Measurements from ENCODE around the gene APEH. TPM values are rescaled to one million over a fixed set of nuclear protein-coding genes. Genes with fewer than 3 reads are reported as not detected.

APEH gene
- total RNA-seq, 1 experiment from 2014 or later: 273 TPM

DNA sequence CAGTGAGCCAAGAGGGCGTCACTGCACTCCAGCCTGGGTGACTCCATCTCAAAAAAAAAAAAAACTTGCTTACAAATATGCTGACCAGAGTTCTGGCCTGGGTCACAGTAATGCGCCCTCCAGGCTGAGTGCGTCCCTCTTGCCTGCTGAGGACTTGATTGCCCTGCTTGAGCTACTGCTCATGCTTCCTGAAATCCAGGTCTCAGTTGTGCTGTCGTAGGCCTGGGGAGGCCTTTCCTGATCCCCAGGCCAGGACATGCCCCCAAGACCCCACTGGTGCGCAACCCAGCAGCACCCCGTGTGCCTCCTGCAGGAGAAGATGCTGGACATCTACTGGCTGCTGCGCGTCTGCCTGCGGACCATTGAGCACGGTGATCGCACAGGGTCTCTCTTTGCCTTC lies 38.0 kb downstream of the APEH start:
- POLR2A ChIA-PET: no interaction called here

GRCh38 chr3:49712631-49713317 lies 38.6 kb downstream of the APEH start:
- H3K36me3 Mint-ChIP-seq: no peaks in the 10 kb centered on the region; the same call in 1 of the 2 replicates
- POLR2A ChIA-PET: no interaction called here
- no peaks in the 10 kb centered on the region for H3K27me3 Mint-ChIP-seq (ENCODE audit: low read depth)
- H3K4me1 Mint-ChIP-seq: no peaks in the 10 kb centered on the region
- no peak overlapping the region for H3K27ac Mint-ChIP-seq
- DNase-seq (ENCODE audit: low spot score): peak; percentile 16
- no peak overlapping the region for H3K4me3 Mint-ChIP-seq
- ATAC-seq: peak; percentile 34
- H3K9me3 Mint-ChIP-seq: no peaks in the 10 kb centered on the region
- CTCF ChIA-PET: interaction anchor here (0.6 to 3.3 kb wide), 4 partner anchors 11 to 173 kb away, joined by 3 to 49 read pairs (median 4); partner anchors contain the start of gene INKA1
- no peak for TF ChIP-seq NFE2L1 (CRISPR knock-in tag; IDR thresholded peaks at IDR 0.05)
- no peak for TF ChIP-seq GABPB1 (CRISPR knock-in tag; IDR thresholded peaks at IDR 0.05)
- no peak for TF ChIP-seq ZNF532 (CRISPR knock-in tag; IDR thresholded peaks at IDR 0.05; ENCODE audit: borderline replicate concordance)
- TF ChIP-seq GTF2I (CRISPR knock-in tag; conservative IDR thresholded peaks at IDR 0.05): no peak
- no peak for TF ChIP-seq PREB (CRISPR knock-in tag; IDR thresholded peaks at IDR 0.05; ENCODE audit: borderline replicate concordance)
- no peak for TF ChIP-seq MXD4 (CRISPR knock-in tag; IDR thresholded peaks at IDR 0.05; ENCODE audit: borderline replicate concordance)
- no peak for TF ChIP-seq ERG (CRISPR knock-in tag; IDR thresholded peaks at IDR 0.05)
- TF ChIP-seq NFATC4 (CRISPR knock-in tag; IDR thresholded peaks at IDR 0.05): no peak
- TF ChIP-seq RORB (CRISPR knock-in tag; IDR thresholded peaks at IDR 0.05): no peak
- TF ChIP-seq HMGA2 (CRISPR knock-in tag; IDR thresholded peaks at IDR 0.05): no peak
- TF ChIP-seq ZNF416 (CRISPR knock-in tag; IDR thresholded peaks at IDR 0.05): no peak
- no peak for TF ChIP-seq FOXK1 (CRISPR knock-in tag; IDR thresholded peaks at IDR 0.05)
- no peak for TF ChIP-seq ZNF317 (CRISPR knock-in tag; IDR thresholded peaks at IDR 0.05; ENCODE audit: borderline replicate concordance, low read depth)
- no peak for TF ChIP-seq ELF4 (CRISPR knock-in tag; IDR thresholded peaks at IDR 0.05; ENCODE audit: low read depth)

More for the DNA sequence above, 38.0 kb downstream of the APEH start:
- ATAC-seq: no peak
- peak overlapping the region; percentile 43; the same call in 1 of the 2 replicates for H3K27ac Mint-ChIP-seq
- DNase-seq (ENCODE audit: low spot score): peak; percentile 10
- no peak overlapping the region for H3K4me3 Mint-ChIP-seq
- CTCF ChIA-PET: interaction anchor here (0.6 to 3.3 kb wide), 3 partner anchors 10 to 173 kb away, joined by 3 to 49 read pairs (median 6); partner anchors contain the start of gene INKA1
- no peaks in the 10 kb centered on the region for H3K9me3 Mint-ChIP-seq
- H3K36me3 Mint-ChIP-seq: no peaks in the 10 kb centered on the region; the same call in 1 of the 2 replicates
- no peaks in the 10 kb centered on the region for H3K27me3 Mint-ChIP-seq (ENCODE audit: low read depth)
- no peaks in the 10 kb centered on the region for H3K4me1 Mint-ChIP-seq
- no peak for TF ChIP-seq NR2C2 (CRISPR knock-in tag; IDR thresholded peaks at IDR 0.05)
- TF ChIP-seq HMGXB4 (CRISPR knock-in tag; IDR thresholded peaks at IDR 0.05): no peak
- TF ChIP-seq NFE2L1 (CRISPR knock-in tag; IDR thresholded peaks at IDR 0.05): no peak
- TF ChIP-seq, protein P1, sequence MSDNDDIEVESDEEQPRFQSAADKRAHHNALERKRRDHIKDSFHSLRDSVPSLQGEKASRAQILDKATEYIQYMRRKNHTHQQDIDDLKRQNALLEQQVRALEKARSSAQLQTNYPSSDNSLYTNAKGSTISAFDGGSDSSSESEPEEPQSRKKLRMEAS (CRISPR knock-in tag; IDR thresholded peaks at IDR 0.05): no peak
- TF ChIP-seq, protein P2, sequence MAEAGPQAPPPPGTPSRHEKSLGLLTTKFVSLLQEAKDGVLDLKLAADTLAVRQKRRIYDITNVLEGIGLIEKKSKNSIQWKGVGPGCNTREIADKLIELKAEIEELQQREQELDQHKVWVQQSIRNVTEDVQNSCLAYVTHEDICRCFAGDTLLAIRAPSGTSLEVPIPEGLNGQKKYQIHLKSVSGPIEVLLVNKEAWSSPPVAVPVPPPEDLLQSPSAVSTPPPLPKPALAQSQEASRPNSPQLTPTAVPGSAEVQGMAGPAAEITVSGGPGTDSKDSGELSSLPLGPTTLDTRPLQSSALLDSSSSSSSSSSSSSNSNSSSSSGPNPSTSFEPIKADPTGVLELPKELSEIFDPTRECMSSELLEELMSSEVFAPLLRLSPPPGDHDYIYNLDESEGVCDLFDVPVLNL (CRISPR knock-in tag; IDR thresholded peaks at IDR 0.05; ENCODE audit: borderline replicate concordance, low read depth): no peak
- no peak for TF ChIP-seq ZNF317 (CRISPR knock-in tag; IDR thresholded peaks at IDR 0.05; ENCODE audit: borderline replicate concordance, low read depth)
- TF ChIP-seq ZMAT4 (CRISPR knock-in tag; IDR thresholded peaks at IDR 0.05): no peak
- no peak for TF ChIP-seq ESRRA (CRISPR knock-in tag; IDR thresholded peaks at IDR 0.05; ENCODE audit: borderline replicate concordance)
- TF ChIP-seq RORB (CRISPR knock-in tag; IDR thresholded peaks at IDR 0.05): no peak
